HG03196 (cell line): ENCODE measurements around the gene TRPT1.

Experiments
- ATAC-seq: cut with Tn5 transposase; IDR thresholded peaks from one replicate; pipeline ENCODE4 v1.9.1; 2021; ENCODE audit not compliant: unreplicated experiment

TRPT1 gene

DNA sequence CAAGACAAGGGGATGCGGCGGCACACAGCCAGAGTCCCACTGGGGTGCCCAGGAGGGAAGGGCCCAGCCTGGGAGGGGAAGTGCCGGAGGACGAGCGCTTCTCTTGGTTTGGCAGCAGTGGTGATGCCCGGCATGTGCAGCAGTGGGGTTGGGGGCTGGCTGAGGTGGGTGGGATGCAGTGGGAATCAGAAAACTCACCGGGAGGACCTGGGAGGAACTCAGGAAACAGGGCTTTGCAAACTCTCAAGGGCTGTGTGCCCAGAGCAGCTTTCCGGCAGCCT is 16.5 kb downstream of the TRPT1 start:
- ATAC-seq, result no peak

DNA sequence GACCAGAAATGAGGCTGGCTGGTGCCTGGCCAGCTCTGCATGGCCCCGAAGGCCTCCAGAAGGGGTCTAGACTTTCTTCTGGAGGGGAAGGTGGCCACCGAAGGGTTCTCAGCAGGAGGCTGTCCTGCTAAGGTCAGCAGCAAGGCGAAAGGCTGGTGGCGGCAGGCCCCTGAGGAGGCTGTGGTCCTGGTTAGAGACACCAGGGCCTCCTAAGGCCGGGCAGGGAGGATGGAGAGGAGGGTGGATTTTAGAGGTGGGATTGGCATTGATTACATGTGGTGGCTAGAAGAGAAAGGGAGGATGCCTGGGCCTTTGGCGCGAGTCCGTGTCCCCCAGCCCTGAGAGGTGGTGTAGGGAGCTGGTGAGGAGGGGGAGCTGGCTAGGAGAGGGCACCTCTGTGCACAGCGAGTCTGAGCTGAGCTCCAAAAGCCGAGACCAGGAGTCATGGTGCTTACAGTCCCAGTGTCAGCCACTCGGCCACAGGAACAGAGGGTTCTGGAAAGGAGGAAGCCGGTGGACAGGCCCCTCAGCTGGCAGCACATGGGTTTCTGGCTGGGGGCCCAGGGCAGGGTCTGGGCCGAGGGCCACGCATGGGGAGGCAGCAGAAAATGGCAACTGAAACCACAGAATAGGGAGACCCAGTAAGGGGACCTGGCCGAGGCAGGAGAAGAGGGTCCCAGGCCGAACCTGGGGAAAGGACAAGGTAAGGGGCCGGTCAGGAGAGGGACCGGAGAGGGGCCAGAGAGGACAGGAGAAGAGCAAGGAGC is 17.0 kb downstream of the TRPT1 start:
- ATAC-seq, result no peak

DNA sequence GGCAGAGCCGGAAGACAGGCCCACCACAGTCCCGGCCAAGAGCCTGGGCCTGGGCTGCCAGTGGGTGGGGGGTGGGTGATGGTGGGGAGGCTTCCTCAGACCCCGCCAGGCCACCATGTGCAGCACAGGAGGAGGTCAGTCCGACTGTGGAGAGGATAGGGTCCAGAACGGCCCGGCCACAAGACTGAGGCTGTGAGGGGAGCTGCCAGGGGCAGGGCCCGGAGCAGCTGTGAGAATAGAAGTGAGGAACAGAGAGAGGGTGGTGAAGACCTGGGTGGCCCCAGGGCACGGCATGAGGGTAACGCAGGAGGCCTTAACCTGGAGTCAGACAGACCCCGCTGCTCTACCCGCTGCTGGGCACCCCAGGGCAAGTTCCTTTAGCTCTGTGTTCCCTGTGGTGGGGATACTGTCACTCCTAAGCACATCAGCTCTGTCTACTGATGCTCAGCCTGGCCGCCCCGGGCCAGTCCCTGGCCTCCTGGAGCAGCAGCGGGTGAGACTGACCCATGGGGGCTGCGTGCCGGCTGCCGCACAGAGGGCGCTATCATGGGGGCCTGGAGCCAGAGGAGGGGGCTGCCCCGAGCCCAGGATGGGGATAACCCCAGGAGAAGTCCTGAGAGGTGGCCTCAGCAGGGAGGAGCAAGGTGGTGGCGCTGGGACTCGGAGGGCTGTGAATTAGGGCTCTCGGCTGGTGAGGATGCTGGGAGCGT is 17.7 kb downstream of the TRPT1 start:
- ATAC-seq, result no peak

DNA sequence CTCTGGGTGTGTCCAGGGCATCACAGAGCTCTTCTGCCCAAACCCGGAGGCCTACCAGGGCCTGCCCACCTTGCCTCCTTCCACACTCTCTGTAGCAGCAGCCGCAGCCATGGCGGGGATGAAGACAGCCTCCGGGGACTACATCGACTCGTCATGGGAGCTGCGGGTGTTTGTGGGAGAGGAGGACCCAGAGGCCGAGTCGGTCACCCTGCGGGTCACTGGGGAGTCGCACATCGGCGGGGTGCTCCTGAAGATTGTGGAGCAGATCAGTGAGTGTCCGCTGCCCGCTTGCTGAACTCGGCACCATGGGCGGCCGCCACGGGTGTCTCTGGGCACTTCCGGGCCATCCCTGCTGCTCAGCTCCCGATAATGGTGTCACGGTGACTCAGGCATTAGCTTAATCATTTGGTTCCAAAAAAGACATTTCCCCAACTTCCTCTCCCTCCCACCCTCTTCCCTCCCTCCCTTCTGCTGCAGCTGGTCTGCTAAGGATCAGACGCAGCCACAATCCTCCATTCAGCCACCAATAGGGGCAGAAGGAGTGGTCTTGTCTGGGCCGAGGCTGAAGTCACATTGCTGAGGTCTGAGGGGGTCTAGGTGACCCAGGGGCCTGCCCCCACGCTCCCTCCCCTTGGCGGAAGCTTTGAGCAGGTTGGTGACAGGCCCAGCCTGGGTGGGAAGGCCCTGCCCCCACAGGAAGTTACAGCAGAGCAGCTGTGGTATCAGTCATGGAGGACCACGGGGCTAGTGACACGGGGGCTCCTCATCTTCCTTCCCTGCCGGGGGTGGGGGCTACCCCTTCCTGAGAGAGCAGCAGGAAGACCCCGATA is 18.5 kb downstream of the TRPT1 start:
- ATAC-seq, result peak; percentile 36

DNA sequence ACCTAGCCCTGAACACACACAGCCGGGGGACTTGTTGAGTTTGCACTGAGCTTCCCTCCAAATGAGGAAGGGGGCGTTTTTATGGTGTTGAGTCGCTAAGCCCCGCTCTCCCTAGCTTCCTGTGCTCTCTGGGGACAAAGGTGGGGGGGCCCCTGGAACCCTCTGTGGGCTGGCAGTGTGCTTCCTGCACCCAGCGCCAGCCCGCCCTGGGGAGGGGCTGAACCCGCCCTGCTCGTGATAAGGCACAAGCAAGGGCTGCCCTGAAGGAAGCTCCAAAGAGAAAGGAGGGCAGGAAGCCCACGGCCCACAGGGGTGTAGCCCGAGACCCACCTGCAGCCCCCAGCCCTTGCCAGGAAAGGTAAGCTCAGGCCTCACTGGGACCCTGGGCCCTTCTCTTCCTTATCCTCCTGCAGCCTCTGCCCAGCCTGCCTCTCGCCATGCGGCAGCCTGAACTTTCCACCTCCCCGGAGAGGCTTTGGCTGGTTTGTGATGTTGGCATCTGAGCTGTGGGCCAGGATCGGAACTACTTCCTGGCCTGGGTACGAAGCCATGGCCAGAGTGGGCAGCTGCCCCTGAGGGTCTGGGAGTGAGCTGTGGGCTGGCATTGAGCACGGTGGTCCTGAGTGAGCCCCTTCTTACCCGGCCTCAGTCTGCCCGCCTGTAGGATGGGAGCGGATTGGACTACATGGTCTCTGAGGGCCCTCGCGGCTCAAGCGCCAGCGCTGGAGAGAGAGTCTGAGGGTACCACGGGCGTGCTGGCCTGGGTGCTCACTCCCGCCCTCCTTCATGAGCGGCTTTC is 19.3 kb downstream of the TRPT1 start, which contains the start of gene FERMT3:
Gene FERMT3, plus strand, starts transcription at position 265 of the 799 bp plus-strand sequence. CDS start 644 bp downstream, outside the sequence.
- ATAC-seq, result no peak

DNA sequence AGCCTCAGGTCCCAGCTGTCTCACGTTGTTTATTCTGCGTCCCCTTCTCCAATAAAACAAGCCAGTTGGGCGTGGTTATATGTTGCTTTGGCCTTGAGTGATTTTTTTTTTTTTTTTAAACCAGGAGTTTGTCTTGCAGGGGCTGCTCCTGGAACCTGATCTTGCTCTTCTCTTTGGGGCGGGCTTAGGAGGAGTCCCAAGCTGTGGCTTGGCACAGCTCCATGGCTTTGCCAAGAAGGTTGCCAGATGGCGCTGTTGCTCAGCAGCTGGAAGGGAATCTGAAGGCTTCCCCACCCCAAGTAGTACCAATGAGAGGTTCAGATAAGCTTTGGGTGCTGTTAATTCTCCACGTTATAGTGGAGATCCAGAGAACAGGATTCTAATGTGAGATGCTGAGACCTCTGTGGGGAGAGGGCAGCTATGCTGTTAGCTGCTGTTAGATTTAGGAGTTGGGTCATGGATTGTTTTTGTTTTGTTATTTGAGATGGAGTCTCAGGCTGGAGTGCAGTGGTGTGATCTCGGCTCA is 21.5 kb downstream of the TRPT1 start:
- no peak for ATAC-seq

DNA sequence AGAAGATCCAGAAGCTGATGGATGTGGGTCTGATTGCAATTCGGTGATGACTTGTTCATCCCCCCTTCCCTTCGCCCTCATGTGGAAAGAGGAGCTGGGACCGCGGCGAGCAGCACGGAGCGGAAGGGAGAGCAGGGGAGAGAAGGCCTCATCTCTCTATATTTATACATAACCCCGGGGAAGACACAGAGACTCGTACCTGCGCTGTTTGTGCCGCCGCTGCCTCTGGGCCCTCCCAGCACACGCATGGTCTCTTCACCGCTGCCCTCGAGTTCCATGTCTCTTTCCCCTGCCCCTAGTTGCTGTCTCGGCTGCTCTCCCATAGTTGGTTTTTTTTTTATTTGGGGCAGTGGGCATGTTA is 21.9 kb downstream of the TRPT1 start:
- ATAC-seq, result no peak

DNA sequence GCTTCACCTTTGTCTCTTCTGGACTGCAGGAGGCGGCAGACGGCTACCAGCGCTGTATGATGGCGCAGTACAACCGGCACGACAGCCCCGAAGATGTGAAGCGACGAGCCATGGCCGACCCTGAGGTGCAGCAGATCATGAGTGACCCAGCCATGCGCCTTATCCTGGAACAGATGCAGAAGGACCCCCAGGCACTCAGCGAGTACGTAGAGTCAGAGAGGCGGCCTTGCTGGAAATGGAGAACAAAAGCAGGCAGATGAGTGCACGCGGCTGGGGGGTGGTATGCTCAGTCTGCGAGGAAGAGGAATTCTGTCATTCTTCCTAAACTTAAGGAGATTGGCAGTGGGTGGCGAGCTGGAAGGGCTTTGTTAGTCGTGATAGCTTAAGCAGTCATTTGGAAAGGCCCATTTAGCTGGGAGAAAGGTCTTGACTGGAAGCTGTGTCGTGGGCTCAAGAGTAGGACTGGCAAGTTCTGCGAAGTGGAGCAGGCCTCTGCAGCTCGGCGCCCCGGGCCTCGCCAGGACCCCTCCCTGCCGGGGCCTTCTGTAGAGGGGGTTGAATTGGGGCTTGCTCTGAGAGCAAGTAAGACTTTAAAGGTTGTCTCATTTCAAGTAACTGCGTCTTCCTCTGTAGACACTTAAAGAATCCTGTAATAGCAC is 22.4 kb downstream of the TRPT1 start:
- ATAC-seq, result no peak

DNA sequence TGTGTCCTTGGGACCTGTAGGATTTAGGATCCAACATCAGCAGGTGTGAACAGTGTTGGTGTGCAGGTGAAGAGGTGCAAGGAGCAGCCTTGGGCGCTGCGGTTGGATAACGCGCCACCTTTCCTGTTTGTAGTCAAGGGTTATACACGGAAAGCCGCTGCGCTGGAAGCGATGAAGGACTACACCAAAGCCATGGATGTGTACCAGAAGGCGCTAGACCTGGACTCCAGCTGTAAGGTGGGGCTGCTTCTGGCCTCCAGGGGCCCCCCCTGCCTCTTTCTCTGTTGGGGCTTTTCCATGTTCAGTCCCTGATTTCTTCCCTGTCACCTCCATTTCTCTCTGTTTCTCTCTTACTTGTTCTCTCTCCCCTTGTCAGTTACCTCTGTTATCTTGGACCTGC is 23.0 kb downstream of the TRPT1 start:
- ATAC-seq, result no peak

DNA sequence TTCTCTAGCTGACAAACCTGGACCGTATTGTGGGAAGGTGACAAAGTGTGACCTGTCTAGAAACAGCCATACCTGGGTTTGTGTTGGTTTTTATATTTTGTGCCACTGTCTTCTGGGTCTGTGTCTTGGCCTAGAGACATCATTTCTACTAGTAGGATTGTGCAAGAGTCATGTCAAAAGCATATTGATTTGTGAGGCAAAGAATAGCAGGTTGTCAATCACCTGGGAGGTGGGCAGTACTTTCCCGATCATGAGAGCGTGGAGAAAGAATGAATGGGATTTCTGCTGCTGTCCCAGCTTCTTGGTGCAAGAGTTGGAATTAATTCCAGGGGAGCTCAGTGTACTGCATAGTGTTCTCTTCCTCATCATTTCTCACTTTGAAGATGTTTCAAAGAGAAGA is 24.4 kb downstream of the TRPT1 start:
- no peak for ATAC-seq

DNA sequence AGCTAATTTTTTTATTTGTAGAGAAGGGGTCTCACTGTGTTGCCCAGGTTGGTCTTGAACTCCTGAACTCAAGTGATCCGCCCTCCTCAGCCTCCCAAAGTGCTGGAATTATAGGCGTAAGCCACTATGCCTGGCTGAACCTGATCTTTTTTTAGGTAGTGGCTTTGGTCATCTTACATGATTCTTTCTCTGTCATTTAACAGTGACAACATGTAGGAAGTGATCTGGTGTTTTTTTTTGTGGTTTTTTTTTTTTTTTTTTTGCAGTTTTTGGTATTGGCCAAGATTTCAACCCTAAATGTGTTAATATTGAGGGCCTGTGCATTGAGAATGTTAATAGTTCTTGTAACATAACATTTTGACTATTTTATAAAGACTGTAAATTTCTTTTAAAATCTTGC is 27.5 kb downstream of the TRPT1 start:
- ATAC-seq, result no peak

DNA sequence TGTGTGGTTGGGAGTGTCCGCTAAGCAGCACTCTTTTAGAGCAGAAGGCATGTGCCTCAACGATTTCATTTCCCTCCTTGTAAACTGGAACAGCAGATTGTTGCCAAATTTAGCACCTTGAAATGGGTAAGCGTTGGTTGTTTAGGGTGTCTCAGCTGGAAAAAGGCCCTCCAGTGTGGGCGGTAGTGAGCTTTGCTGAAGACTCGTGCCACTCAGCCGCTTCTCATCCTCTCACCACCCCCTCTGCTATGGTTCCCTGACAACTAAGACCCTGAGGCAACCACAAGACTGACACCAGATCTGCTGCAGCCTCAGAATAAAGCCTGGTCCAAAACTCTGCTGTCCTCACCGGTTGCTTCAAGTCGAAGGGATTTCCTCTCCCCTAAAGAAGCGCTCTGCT is 29.4 kb downstream of the TRPT1 start:
- no peak for ATAC-seq

DNA sequence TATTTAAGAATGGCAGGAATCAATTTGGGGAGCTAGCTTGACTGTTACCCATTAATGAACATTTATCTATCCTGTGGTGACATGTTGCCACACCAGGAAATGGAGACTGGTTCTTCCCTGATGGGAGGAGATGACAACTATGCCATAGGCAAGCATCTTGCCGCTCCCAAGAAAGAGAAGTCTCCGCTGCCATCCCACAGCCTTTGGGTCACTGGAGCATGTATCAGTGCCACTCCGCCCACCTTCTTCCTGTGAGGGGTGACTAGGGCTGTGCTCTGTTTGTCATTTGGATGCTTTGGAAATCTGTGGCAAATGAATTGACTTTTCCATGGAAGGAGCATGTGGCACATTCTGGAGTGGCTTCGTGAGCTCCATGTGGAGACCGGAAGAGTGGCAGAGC is 33.6 kb downstream of the TRPT1 start:
- no peak for ATAC-seq

DNA sequence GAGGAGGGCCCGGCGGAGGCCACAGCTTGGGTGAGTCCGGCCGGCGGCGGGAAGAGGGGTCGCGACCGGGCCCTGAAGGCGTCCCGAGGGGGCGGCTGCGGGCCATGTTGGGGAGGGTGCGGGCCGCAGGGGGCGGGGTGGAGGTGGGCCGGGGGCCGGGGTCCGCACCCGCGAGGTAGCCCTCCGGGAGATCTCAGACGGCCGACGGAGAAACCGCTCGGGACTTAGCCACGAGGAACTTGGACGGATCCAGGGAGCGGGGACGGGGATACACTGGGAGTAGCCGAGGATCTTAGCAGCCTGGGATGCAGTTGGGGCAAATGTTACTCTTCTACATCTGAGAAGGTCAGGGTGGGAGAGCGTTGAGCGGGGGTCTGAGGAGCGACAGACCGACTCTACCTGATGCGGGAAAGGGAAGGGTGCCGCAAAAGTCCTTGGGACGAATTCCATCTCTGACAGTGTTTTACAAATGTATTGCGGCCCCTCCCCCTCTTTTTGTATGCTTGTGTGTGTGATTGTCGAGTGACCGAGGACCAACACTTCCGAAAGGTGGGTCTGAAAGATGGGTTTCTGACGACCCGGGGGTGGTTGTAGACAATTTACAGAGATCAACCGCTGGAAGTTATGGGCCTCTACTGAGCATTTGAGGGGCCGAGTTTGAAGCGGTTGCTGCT is 39.4 kb downstream of the TRPT1 start:
- peak; percentile 2 for ATAC-seq

DNA sequence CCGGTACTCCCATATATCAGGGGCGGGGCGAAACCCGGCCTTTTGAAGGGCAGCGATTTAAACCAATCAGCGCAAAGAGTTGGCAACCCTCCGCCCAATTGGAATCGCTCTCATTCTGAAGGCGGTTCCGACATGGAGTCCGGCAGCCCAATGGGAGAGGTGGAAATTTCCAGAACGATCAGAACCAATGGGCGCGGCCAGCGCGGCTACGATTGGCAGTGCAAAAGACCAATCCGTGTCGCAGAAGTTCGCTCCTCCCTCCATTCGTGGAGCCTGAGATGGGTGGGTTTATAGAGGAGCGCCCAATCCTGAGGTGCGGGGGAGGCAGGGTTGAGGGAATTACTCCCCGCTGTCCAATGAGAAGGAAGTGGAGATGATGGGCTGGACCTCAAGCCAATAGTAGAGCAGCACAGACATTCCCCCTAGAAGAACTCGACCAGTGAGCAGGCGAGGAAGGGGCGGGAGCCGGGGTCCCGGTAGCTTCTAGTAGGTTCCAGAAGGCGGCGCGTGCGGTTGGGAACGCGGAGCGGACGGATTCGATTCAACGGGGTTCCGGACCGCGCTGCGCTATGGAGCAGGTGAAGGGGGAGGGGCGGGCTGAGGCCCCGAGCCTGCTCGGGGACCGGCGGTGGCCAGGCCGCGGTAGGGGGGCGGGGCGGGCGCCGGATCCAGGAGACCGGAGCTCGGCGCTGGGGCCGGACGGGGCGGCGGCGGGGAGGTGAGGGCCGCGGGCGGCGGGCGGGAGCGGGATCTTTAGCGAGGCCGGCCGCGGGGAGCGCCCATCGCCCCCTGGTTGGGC is 40.1 kb downstream of the TRPT1 start, which contains the start of gene STIP1:
Gene STIP1, plus strand, starts transcription at position 479 of the 799 bp plus-strand sequence. Its CDS starts 91 bp downstream, at position 570.
- ATAC-seq, result peak; percentile 84

DNA sequence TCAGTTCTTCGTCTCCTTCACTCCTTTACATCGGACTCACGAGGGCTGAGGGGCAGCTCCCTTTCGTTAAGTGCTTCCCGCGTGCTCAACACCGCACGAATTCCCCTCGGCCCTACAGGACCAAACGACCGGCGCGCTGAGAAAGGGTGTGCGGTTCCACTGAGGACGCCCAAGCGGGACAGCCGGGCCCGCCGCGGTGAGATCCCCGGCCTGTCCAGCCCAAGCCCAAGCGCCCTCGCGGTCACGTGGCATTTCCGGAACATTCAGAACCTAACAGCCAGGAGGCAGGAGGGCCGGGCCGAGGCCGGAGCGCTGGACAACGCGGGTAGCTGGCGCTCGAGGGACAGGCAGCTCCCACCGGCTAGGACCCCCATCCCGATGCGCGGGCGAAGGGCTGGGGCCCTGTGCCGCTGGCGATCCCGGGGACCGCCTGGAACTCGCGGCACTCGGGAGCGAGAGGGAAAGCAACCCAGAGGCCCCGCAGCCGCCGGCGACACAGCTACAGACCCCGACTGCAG is 40.8 kb downstream of the TRPT1 start:
- peak; percentile 23 for ATAC-seq

DNA sequence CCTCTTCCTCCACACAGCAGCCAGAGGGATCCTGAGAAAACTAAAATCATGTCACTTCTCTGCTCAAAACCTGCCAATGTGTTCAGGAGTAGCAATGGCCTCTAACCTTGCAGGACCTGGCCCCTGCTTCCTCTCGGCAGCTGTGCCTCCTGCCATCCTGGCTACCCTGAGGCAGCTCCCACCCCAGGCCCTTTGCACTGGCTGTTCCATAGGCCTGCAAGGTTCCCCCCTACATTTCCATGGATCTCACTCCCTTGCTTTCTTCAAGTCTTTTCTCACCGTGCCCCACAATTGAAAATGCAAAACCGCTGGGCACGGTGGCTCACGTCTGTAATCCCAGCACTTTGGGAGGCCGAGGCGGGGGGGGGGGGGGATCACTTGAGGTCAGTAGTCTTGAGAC is 42.1 kb downstream of the TRPT1 start:
- no peak for ATAC-seq

DNA sequence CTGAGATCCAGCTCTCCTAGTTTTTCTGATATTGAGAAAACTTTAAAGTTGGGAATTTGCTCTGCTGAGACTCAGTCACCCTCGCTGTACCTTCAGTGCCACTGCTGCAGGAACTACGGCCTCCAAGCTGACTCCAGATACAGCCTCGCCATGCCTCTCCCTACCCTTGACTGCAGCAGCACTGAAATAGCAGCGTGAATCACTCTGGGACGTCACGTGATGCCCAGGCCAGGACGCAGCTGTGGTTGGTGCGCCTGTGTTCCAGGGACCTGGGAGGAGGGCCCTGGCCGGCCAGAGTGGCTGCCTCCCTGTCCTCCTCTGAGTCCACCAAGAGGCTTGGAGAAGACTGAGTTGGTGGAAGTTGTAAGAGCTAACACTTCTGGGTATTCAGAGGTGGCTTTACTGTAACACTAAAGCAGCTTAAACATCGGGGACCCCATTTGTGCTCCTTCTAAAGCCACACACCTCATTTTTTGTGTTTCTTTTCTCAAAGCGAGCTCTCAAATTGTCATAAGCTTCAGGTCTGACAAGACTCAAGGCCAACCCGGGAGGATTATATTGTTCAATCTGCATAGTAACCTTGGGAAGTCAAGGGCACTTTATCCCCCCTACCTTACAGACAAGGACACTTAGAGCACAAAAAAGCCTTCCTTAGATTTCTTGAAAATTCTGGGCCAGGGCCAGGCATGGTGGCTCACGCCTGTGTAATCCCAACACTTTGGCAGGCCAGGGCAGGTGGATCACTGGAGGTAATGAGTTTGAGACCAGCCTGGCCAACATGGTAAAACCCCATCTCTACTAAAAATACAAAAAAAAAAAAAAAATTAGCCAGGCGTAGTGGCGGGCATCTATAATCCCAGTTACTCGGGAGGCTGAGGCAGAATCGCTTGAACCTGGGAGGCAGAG is 44.2 kb downstream of the TRPT1 start:
- ATAC-seq, result no peak
